Measurements from ENCODE around the gene HORMAD2. TPM values are rescaled to one million over a fixed set of nuclear protein-coding genes. Genes with fewer than 3 reads are reported as not detected.
"Not testable (repeated sequence)": the region's sequence is repeated elsewhere in the genome, so short reads cannot be mapped to it uniquely, and the experiment has no call there.

HORMAD2 gene
- total and polyA plus RNA-seq, 2 donors, result 0.04 TPM; not detected in 1

GRCh38 chr22:30045494-30045887, 34.8 kb upstream of the HORMAD2 start:
- DNase-seq (ENCODE audit: extremely low spot score), result no peak
- H3K27ac ChIP-seq (ENCODE audit: low read depth), result no peak overlapping the region
- WGBS, result 81% methylated on average over 4 of the region's 4 CpGs
- no peaks in the 10 kb centered on the region for H3K36me3 ChIP-seq (ENCODE audit: insufficient read depth)
- H3K4me3 ChIP-seq (ENCODE audit: low read depth, low read length), result no peak overlapping the region
- no peaks in the 10 kb centered on the region for H3K4me1 ChIP-seq (ENCODE audit: insufficient read depth)

DNA sequence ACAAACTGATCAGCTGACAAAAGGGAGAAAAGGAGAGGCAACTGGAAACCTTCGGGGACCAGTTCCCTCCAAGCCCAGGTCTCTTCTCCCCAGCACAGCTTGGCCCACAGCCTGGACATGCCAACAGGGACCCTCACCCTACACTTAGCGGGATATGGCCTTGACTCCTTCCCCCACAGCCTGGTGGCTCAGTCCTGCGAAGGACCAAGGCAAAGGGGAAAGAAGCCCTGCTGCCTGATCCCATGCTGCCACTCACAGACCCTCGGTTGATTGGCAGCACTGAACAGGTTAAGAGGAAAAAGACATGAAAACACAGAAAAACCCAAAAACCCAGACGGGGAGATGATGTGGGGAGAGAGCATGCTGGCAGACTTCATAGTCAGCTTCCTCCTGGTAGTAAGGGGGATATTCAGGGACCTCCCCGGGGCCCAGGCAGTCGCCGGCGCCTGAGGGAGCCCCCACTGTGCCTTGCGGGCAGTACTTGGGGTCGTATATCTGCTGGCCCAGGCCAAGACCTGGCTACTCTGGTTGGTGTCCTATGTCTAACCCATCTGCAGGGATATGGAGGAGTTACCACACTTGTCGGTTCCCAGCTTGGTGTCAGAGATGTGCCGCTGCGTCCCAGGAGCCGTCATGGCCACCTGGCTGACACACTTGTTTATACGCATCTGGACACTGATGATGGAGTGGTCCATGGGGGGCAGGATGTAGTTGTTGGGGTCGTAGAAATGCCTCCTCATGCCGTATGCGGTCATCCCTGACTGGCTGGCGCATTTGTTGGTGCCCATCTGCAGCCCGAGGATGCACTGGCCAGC, 34.2 kb upstream of the HORMAD2 start:
- Histone ChIP-seq H3K4me3 (ENCODE audit: low read depth, low read length) (no peak overlapping the region), H3K36me3 (ENCODE audit: insufficient read depth) (no peaks in the 10 kb centered on the region), H3K4me1 (ENCODE audit: insufficient read depth) (no peaks in the 10 kb centered on the region), H3K27ac (ENCODE audit: low read depth) (no peak overlapping the region)
- 95% methylated on average over 21 of the region's 21 CpGs for WGBS
- no peak for DNase-seq (ENCODE audit: extremely low spot score)

DNA sequence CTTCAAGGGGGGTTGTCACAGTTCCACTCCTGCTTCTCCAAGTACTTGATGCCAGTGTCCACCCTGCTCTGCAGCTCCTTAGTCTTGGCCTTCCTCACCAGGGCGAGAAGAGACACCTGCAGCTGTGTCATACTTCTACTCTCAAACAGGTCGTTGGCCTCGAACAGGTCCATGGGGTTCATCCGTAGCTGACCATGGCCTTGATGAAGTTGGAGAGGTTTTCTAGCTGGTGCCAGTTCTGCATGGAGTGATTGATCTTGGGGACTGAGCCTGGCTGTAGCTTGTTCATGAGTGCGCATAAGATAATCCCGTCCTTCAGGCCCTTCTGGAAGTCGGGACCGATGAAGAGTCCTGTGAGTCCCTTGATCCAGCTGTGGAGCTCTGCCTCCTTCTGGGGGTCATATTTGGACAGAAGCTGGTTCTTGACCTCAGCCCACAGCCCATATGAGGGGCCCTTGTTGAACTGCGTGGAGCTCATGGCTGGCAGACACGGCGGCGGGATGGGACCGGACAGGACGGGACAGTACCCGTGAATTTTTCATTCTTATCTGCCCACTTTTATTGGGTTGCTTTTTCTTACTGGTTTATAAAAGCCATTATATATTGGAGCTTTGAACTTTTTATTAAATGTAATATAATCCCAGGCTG, 33.4 kb upstream of the HORMAD2 start:
- Histone ChIP-seq H3K27ac (ENCODE audit: low read depth) (no peak overlapping the region), H3K36me3 (ENCODE audit: insufficient read depth) (no peaks in the 10 kb centered on the region), H3K4me1 (ENCODE audit: insufficient read depth) (no peaks in the 10 kb centered on the region), H3K4me3 (ENCODE audit: low read depth, low read length) (no peak overlapping the region)
- 93% methylated on average over 15 of the region's 15 CpGs for WGBS
- DNase-seq (ENCODE audit: extremely low spot score), result no peak

DNA sequence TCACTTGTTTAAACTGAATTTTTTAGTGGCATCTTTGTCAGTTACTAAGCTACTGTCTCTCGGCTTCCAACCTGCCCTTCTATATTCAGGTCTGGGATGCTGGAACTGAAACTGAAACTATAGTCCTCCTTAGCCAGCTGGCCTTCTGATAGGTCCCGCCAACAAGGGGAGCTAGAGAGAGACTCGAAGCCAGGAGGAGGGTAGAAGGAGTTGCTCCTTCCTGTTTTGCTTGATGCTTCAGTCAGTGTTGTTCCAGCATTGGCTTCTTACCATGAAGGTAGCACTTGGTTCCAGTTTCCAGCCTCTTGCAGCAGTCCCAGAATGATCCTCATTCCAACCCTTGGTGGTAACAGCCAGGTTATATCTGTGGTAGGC, 32.9 kb upstream of the HORMAD2 start:
- DNase-seq (ENCODE audit: extremely low spot score), result no peak
- WGBS, result 70% methylated on average over 3 of the region's 3 CpGs

DNA sequence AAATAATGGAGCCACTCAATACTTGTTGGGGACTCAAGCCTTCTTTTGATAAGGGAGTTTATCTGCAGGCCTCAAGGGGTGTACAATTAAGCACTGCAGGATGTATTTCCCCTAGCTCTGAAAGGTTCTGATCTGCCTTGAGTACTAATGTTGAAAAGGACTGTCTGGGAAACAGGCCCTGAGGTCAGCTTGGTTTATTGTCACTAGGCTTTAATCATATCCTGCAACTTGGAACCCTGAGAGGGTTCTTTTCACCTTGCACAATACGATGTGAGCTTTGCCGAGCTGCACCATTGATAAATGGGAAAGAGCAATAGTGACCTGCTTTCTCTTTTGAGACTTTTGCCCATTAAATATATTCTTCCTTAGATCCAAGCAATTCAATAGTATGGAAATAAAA, 31.6 kb upstream of the HORMAD2 start:
- Histone ChIP-seq H3K36me3 (ENCODE audit: insufficient read depth) (no peaks in the 10 kb centered on the region), H3K27ac (ENCODE audit: low read depth) (no peak overlapping the region), H3K4me1 (ENCODE audit: insufficient read depth) (no peaks in the 10 kb centered on the region), H3K4me3 (ENCODE audit: low read depth, low read length) (no peak overlapping the region)
- DNase-seq (ENCODE audit: extremely low spot score), result no peak
- 77% methylated on average over 2 of the region's 2 CpGs for WGBS

More for the DNA sequence above, 32.9 kb upstream of the HORMAD2 start:
- Histone ChIP-seq H3K36me3 (ENCODE audit: insufficient read depth) (no peaks in the 10 kb centered on the region), H3K4me1 (ENCODE audit: insufficient read depth) (no peaks in the 10 kb centered on the region), H3K4me3 (ENCODE audit: low read depth, low read length) (no peak overlapping the region), H3K27ac (ENCODE audit: low read depth) (no peak overlapping the region)

- Histone ChIP-seq H3K27ac (ENCODE audit: low read depth) (no peak overlapping the region), H3K4me3 (ENCODE audit: low read depth, low read length) (no peak overlapping the region), H3K4me1 (ENCODE audit: insufficient read depth) (no peaks in the 10 kb centered on the region), H3K36me3 (ENCODE audit: insufficient read depth) (no peaks in the 10 kb centered on the region)
- DNase-seq (ENCODE audit: extremely low spot score), result no peak
- WGBS, result 72% methylated on average over 10 of the region's 10 CpGs
These were observed 26.0 kb upstream of the HORMAD2 start for GRCh38 chr22:30054067-30054763.

DNA sequence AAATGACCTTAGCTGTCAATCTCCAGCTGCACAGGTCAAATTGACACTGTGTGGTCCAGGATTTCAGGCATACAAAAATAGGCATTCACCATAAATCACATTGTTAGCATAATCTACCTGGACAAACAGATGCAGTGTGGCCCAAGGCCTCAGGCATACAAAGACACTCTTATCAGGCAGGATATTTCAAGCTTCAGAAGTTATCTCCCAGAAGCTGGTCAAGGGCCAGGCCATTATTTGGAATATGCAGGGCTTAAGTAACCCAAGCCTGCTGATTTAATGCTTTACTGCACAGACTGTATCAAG, 25.5 kb upstream of the HORMAD2 start:
- no peak for DNase-seq (ENCODE audit: extremely low spot score)
- H3K36me3 ChIP-seq (ENCODE audit: insufficient read depth), result no peaks in the 10 kb centered on the region
- no peaks in the 10 kb centered on the region for H3K4me1 ChIP-seq (ENCODE audit: insufficient read depth)
- no peak overlapping the region for H3K4me3 ChIP-seq (ENCODE audit: low read depth, low read length)
- H3K27ac ChIP-seq (ENCODE audit: low read depth), result no peak overlapping the region

GRCh38 chr22:30056015-30056414, 24.2 kb upstream of the HORMAD2 start:
- Histone ChIP-seq H3K4me3 (ENCODE audit: low read depth, low read length) (no peak overlapping the region), H3K36me3 (ENCODE audit: insufficient read depth) (no peaks in the 10 kb centered on the region), H3K27ac (ENCODE audit: low read depth) (no peak overlapping the region), H3K4me1 (ENCODE audit: insufficient read depth) (no peaks in the 10 kb centered on the region)
- WGBS, result 83% methylated on average over 1 of the region's 1 CpG
- no peak for DNase-seq (ENCODE audit: extremely low spot score)

DNA sequence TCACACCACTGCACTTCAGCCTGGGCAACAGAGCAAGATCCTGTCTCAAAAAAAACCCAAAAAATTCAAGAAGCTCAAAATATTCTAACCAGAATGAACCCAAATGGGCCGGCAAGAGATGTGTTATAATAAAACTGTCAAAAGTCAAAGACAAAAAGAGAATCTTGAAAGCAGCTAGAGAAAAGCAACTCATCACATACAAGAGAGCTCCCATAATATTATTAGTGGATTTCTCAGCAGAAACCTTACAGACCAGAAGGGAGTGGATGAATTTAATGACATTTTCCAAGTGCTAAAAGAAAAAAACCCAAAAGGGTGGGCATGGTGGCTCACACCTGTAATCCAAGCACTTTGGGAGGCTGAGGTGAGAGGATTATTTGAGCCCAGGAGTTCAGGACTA, 22.9 kb upstream of the HORMAD2 start:
- no peak overlapping the region for H3K4me3 ChIP-seq (ENCODE audit: low read depth, low read length)
- H3K36me3 ChIP-seq (ENCODE audit: insufficient read depth), result no peaks in the 10 kb centered on the region

DNA sequence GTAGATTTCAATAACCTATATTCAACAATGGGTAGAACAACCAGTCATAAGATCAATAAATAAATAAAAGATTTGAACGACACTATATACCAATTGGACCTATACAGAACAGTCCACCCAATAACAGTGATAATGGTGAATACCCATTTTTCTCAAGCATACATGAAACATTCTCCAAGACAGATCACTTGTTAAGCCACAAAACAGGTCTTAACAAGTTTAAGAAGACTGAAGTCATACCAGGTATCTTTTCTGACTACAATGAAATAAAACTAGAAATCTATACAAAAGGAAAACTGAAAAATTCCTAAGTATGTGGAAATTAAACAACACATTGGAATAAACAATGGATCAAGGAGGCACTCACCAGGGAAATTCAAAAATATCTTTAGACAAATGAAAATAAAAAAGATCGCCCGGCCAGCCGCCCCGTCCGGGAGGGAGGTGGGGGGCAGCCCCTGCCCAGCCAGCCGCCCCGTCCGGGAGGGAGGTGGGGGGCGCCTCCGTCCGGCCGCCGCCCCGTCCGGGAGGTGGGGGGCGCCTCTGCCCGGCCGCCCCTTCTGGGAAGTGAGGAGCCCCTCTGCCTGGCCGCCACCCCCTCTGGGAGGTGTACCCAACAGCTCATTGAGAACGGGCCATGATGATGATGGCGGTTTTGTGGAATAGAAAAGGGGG, 20.8 kb upstream of the HORMAD2 start:
- not testable (repeated sequence) for H3K4me1 ChIP-seq (ENCODE audit: insufficient read depth); DNase-seq (ENCODE audit: extremely low spot score); H3K27ac ChIP-seq (ENCODE audit: low read depth); H3K4me3 ChIP-seq (ENCODE audit: low read depth, low read length); H3K36me3 ChIP-seq (ENCODE audit: insufficient read depth)
- 93% methylated on average over 20 of the region's 22 CpGs for WGBS

More for the DNA sequence above, 22.9 kb upstream of the HORMAD2 start:
- H3K4me1 ChIP-seq (ENCODE audit: insufficient read depth), result no peaks in the 10 kb centered on the region
- H3K27ac ChIP-seq (ENCODE audit: low read depth), result no peak overlapping the region
- no peak for DNase-seq (ENCODE audit: extremely low spot score)
- 92% methylated on average over 1 of the region's 1 CpG for WGBS

GRCh38 chr22:30061094-30061493, 19.2 kb upstream of the HORMAD2 start:
- not testable (repeated sequence) for H3K36me3 ChIP-seq (ENCODE audit: insufficient read depth); H3K4me3 ChIP-seq (ENCODE audit: low read depth, low read length); H3K27ac ChIP-seq (ENCODE audit: low read depth); H3K4me1 ChIP-seq (ENCODE audit: insufficient read depth); DNase-seq (ENCODE audit: extremely low spot score)
- 89% methylated on average over 6 of the region's 6 CpGs for WGBS

GRCh38 chr22:30062259-30062658, 18.0 kb upstream of the HORMAD2 start:
- Histone ChIP-seq H3K36me3 (ENCODE audit: insufficient read depth) (no peaks in the 10 kb centered on the region), H3K27ac (ENCODE audit: low read depth) (no peak overlapping the region), H3K4me3 (ENCODE audit: low read depth, low read length) (no peak overlapping the region), H3K4me1 (ENCODE audit: insufficient read depth) (no peaks in the 10 kb centered on the region)
- 69% methylated on average over 3 of the region's 3 CpGs for WGBS
- DNase-seq (ENCODE audit: extremely low spot score), result no peak

DNA sequence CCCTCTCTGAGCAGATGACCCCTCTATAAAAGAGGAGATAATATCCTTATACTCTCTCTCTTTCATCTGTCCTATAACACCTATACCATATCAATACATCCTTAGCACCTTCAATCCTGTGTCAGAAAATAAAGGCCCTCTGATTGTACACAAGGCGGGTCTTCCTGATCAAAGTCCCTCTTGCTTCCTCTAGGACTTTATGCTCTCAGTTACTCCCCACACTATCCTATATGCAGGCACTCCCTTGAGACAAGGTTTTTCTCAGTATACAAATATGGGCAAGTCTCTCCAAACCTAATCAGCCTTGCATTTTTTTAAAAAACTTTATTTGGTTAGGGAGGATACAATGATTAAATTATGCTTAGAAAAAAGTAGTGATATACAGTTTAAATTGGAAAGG, 17.3 kb upstream of the HORMAD2 start:
- Histone ChIP-seq H3K36me3 (ENCODE audit: insufficient read depth) (no peaks in the 10 kb centered on the region), H3K4me1 (ENCODE audit: insufficient read depth) (no peaks in the 10 kb centered on the region), H3K27ac (ENCODE audit: low read depth) (no peak overlapping the region), H3K4me3 (ENCODE audit: low read depth, low read length) (no peak overlapping the region)
- no peak for DNase-seq (ENCODE audit: extremely low spot score)
- 83% methylated on average over 1 of the region's 1 CpG for WGBS

DNA sequence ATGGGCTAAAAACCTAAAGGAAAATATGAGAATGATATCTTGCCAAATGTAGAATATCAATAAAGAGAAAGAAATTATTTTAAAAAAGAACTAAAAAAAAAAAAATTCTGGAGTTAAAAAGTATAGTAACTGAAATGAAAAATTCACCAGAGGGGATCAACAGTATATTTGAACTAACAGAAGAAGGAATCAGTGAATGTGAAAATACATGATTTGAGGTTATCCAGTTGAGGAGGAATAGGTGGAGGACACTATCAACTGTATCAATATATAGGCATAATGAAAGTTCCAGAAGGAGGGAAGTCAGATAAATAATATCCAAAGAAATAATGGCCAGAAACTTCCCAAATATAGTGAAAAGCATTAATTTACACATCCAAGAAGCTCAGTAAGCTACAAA, 16.1 kb upstream of the HORMAD2 start:
- Histone ChIP-seq H3K4me3 (ENCODE audit: low read depth, low read length) (no peak overlapping the region), H3K36me3 (ENCODE audit: insufficient read depth) (no peaks in the 10 kb centered on the region), H3K27ac (ENCODE audit: low read depth) (no peak overlapping the region)

More for the DNA sequence above, 16.1 kb upstream of the HORMAD2 start:
- no peak for DNase-seq (ENCODE audit: extremely low spot score)
- no peaks in the 10 kb centered on the region for H3K4me1 ChIP-seq (ENCODE audit: insufficient read depth)
